GM21737 (cell line): Measurements from ENCODE around the gene SPATA16.
"Not testable (repeated sequence)": the region's sequence is repeated elsewhere in the genome, so short reads cannot be mapped to it uniquely, and the experiment has no call there.

Source experiments
- ATAC-seq: cut with Tn5 transposase; IDR thresholded peaks from one replicate; pipeline ENCODE4 v1.9.1; 2021; ENCODE audit warnings: mild to moderate bottlenecking, moderate library complexity; ENCODE audit not compliant: unreplicated experiment

Gene SPATA16

DNA sequence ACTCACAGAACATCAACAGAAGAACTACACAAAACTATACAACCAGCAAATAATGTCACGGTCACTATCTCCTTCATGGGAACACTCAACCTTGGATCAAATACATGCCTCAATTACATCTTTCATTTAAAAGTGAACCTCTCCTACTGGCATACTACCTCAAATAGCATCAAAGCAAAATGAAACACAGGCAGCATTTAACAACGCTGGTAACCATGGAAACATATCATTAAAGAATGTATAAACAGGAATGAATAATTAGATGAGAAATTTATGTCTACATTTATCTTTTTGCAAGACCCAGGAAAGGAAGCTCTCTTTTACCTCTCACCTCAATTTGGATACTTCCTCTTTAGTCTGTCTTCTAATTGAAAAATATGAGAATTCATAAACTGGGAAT, 172.4 kb downstream of the SPATA16 start:
- no peak for ATAC-seq

GRCh38 chr3:172965256-172965655, 175.8 kb downstream of the SPATA16 start:
- ATAC-seq, result no peak

DNA sequence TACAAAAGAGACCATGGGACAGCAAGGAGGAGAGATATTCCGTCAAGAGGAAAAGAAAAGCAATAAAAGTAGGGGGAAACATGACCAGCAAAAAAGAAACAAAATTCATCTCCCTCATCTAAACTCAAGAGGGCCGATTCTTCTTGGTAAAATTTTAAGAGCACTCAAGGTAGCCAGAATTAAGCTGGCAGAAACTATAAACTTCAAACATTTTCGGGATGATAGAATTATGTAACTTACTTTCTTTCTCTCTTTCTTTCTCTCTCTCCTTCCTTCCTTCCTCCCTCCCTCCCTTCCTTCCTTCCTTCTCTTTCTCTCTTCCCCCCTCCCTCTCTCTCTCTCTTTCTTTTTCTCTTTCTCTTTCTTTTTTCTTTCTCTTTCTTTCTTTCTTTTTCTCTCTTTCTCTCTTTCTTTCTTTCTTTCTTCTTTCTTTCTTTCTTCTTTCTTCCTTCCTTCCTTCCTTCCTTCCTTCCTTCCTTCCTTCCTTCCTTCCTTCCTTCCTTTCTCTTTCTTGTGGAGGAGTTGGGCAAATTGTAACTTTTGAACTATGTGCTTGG, 180.3 kb downstream of the SPATA16 start:
- not testable (repeated sequence) for ATAC-seq

GRCh38 chr3:172958565-172958964, 182.5 kb downstream of the SPATA16 start:
- ATAC-seq, result no peak

DNA sequence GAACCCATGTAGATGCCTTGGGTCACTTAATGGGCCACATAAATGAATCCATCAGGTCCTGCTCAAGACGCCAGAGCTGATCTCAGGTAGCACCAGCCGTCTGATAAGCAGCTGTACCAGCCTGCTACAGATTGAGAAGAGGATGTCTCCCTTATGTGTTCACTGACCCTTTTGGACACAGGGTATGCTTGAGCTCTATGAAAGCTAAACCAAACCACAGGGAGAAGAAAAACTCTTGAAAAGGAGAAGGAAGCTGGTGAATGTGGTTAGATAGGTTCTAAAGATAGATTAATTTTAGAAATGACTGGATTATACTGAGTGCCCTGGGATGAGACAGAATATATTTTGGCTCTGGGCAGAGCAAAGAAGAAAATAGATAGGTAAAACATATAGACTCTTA, 187.5 kb downstream of the SPATA16 start:
- ATAC-seq, result no peak

DNA sequence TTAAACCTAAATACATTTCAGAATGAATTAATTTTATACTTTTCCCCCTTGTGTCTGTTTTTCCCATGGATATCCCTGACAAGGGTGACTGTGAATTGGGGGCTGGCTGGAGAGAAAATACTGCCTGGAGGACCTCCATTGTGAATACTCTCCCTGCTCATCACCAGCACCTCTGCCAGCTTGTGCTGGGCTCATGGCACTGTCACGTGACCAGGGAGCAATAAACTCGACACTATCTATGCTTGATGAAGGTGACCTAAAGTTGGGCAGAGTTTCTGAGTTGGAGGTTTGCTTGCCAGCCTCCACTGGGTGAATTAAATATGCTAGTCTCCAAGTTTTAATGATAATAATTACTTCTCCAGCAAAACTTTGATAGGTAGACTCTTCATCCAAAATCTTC, 189.5 kb downstream of the SPATA16 start:
- no peak for ATAC-seq

DNA sequence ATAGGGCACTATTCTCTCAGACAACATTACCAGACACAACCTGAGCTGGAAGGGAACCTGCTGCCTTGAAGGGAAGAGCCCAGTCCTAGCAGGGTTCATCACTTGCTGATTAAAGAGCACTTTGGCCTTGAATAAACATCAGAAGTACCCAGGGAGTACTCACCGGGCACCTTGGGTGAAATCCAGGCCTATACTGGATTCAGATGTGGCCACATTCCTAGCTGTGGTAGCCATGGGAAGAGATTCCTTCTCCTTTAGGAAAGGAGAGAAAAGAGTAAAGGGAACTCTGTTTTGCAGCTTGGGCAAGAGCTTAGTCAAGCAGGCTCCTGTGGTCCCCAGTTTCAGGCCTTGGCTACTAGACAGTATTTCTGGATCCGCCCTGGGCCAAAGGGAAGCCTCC, 195.0 kb downstream of the SPATA16 start:
- no peak for ATAC-seq

GRCh38 chr3:172939651-172940293, 201.3 kb downstream of the SPATA16 start:
- ATAC-seq, result no peak

GRCh38 chr3:172938788-172939187, 202.2 kb downstream of the SPATA16 start:
- no peak for ATAC-seq

DNA sequence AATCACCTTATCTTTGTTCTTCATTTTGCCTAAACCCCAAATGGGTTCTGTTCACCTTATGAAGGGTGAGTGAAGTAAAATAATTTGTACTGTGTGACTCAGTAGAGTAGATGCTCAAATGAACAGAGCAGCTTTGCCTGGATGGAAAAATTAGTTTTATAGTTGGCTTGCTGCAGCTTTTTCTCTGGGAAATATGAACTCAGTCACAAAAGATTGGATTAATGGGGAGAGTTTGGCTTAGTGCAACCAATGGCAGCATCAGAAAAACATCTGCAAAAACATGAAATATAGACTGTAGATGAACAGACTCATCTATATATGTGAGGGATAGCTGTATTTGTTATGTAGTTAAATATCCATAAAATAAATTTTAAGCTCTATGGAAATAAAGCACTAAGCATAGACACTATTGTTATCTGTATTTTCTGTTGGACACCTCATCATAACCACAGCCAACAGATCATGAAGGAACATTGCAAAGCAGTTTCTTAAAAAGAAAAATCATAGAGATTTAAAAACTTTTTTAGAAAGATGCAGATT, 209.2 kb downstream of the SPATA16 start:
- ATAC-seq, result no peak

DNA sequence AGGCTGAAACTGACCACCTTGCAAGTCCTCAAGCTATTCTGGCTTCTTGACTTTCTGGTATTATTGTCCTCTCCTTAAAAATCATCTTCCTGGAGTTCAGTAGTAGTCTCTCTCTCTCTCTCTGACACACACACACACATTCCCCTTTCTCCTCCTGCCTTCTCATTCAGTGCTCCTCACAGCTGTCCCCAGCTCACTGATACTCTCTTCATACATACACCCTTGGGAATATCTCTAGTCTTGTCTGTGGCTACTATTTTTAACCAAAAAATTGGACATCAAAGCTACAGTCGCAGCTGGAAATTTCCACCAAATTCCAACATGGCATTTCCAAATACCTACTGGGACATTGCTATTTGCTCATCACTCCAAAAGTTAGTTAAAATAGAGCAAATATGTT, 211.6 kb downstream of the SPATA16 start:
- ATAC-seq, result no peak

GRCh38 chr3:172924546-172924945, 216.5 kb downstream of the SPATA16 start:
- ATAC-seq, result no peak

GRCh38 chr3:172919297-172919683, 221.7 kb downstream of the SPATA16 start:
- no peak for ATAC-seq

- no peak for ATAC-seq
Measured at GRCh38 chr3:172918568-172919296, 222.3 kb downstream of the SPATA16 start.

- ATAC-seq, result no peak
Measured at GRCh38 chr3:172918165-172918564, 222.9 kb downstream of the SPATA16 start.

GRCh38 chr3:172915911-172916514, 225.0 kb downstream of the SPATA16 start:
- no peak for ATAC-seq

DNA sequence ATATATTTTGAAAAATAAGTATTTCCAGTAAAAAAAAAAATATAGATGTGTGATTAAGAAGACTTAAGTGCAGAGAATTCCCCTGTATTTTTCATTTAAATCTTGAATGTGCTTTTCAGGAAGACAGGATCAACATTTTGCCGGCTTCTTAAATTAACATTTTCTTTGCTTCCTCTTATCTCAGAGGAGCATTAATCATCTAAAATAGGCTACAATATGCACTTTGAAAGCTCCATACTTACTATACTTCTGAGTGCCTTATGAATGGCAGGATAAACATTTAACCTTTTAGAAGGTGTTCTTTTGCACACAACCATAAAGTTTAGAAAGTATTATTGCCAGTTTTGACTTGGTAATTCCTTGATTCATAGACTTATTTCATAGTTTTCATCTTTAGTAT, 226.2 kb downstream of the SPATA16 start:
- ATAC-seq, result no peak

GRCh38 chr3:172913911-172914655, 227.0 kb downstream of the SPATA16 start:
- no peak for ATAC-seq

- ATAC-seq, result no peak
Measured at GRCh38 chr3:172911142-172911541, 229.9 kb downstream of the SPATA16 start.

DNA sequence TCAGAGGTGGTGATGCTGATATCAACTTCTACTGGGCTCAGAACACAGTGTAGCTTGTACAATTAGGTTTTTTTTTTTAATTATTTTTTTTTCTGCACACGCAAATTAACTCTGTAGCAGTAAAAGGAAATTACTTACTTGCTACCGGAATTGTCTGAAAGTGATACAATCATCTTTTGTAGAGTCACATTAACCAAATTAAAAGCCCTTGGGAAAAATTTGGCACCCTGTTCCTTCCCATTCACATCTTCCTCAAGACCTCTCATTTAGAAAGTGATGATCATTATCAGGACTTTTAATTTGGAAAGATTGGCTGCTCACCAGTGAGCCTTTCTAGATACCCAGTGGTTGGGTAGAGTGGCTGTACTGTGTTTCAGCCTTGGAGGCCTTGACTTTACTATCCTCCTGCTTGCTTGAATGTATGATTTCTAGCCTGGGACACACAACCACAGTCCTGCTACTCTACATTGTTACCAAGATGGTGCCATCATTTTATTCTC, 232.2 kb downstream of the SPATA16 start:
- no peak for ATAC-seq

DNA sequence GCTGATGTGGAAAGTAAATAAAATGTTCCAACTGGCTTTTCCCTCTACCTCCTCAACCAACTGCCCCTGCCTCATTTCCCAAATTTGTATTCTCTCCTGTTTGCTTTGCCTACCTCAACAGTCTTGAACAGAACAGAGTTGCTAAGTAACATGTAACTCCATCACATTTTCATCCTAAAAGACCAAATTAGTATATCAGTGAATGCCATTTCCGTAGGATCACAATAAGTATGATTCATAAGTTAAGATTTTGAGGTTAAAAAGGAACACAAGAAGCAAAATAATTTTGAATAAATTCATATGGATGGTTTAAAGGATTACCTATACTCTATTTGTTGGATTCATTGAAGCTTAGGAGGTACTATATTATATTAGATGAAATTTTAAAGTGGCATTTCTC, 235.6 kb downstream of the SPATA16 start:
- no peak for ATAC-seq
